ENCODE results near the gene FZR1.

The FZR1 gene

DNA sequence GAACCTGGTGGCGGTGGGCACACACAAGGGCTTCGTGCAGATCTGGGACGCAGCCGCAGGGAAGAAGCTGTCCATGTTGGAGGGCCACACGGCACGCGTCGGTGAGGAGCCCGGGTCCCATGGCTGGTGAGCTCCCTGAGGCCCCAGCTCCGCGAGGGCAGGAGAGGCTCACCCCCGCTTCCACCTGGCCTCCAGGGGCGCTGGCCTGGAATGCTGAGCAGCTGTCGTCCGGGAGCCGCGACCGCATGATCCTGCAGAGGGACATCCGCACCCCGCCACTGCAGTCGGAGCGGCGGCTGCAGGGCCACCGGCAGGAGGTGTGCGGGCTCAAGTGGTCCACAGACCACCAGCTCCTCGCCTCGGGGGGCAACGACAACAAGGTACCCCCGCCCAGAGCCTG is 25.6 kb downstream of the FZR1 start:
- no peak for DNase-seq (ENCODE audit: low read depth)
- no peak overlapping the region for H3K4me3 ChIP-seq (ENCODE audit: low read length)
- TF ChIP-seq, protein P1, sequence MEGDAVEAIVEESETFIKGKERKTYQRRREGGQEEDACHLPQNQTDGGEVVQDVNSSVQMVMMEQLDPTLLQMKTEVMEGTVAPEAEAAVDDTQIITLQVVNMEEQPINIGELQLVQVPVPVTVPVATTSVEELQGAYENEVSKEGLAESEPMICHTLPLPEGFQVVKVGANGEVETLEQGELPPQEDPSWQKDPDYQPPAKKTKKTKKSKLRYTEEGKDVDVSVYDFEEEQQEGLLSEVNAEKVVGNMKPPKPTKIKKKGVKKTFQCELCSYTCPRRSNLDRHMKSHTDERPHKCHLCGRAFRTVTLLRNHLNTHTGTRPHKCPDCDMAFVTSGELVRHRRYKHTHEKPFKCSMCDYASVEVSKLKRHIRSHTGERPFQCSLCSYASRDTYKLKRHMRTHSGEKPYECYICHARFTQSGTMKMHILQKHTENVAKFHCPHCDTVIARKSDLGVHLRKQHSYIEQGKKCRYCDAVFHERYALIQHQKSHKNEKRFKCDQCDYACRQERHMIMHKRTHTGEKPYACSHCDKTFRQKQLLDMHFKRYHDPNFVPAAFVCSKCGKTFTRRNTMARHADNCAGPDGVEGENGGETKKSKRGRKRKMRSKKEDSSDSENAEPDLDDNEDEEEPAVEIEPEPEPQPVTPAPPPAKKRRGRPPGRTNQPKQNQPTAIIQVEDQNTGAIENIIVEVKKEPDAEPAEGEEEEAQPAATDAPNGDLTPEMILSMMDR (conservative IDR thresholded peaks at IDR 0.05; ENCODE audit: low read length): no peak

DNA sequence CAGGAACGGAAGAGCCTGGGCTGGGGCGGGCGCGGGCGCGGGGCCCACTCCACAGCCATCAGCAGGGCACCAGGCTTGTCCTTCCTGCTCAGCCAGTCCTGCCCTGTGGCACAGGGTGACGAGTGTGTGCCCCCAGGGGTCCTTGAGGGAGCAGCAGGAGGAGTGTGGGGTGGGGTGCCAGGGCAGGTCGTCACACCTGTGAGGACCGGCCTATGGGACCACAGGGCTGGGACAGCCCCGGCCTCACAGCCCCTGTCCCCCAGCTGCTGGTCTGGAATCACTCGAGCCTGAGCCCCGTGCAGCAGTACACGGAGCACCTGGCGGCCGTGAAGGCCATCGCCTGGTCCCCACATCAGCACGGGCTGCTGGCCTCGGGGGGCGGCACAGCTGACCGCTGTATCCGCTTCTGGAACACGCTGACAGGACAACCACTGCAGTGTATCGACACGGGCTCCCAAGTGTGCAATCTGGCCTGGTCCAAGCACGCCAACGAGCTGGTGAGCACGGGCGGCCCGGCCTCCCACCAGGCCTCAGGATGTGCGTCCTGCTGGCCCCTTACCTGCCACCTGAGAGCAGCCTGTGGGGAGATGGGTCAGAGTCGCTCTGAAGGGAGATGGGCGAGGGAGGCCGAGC is 26.2 kb downstream of the FZR1 start:
- no peak overlapping the region for H3K4me3 ChIP-seq (ENCODE audit: low read length)
- TF ChIP-seq, protein P1 (conservative IDR thresholded peaks at IDR 0.05; ENCODE audit: low read length): no peak
- no peak for DNase-seq (ENCODE audit: low read depth)

- TF ChIP-seq, protein P1 (conservative IDR thresholded peaks at IDR 0.05; ENCODE audit: low read length): no peak
- no peak overlapping the region for H3K4me3 ChIP-seq (ENCODE audit: low read length)
- DNase-seq (ENCODE audit: low read depth): no peak
Measured at GRCh38 chr19:3533033-3533432, 26.9 kb downstream of the FZR1 start.

GRCh38 chr19:3533563-3534216 is 27.6 kb downstream of the FZR1 start:
- H3K4me3 ChIP-seq (ENCODE audit: low read length): no peak overlapping the region
- TF ChIP-seq, protein P1 (conservative IDR thresholded peaks at IDR 0.05; ENCODE audit: low read length): no peak

GRCh38 chr19:3534375-3535234 is 28.5 kb downstream of the FZR1 start:
- TF ChIP-seq, protein P1 (conservative IDR thresholded peaks at IDR 0.05; ENCODE audit: low read length): no peak
- no peak for DNase-seq (ENCODE audit: low read depth)
- H3K4me3 ChIP-seq (ENCODE audit: low read length): no peak overlapping the region

More at GRCh38 chr19:3533563-3534216, 27.6 kb downstream of the FZR1 start:
- DNase-seq (ENCODE audit: low read depth): no peak

DNA sequence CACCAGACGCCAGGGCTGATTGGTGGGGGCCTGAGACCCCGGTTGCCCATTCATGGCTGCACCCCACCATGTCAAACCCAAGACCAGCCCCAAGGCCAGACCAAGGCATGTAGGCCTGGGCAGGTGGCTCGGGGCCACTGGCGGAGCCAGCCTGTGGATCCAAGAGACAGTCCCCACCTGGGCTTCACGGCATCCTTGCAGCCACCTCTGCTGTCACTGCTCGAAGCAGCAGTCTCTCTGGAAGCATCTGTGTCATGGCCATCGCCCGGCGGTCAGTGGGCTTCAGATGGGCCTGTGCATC is 29.1 kb downstream of the FZR1 start:
- TF ChIP-seq, protein P1 (conservative IDR thresholded peaks at IDR 0.05; ENCODE audit: low read length): no peak
- no peak for DNase-seq (ENCODE audit: low read depth)
- no peak overlapping the region for H3K4me3 ChIP-seq (ENCODE audit: low read length)
